Heart left ventricle (tissue), 16 donors: Measurements from ENCODE around the gene LGR6. TPM values are rescaled to one million over a fixed set of nuclear protein-coding genes. Genes with fewer than 3 reads are reported as not detected.

ENCODE experiments used
- ATAC-seq, 4 donors: fragments of 200-7000 bp; cut with Tn5 transposase; one replicate each; pipeline ENCODE4 v1.9.1; 2020 to 2022; ENCODE audit warnings: moderate library complexity in 4 of 4, mild to moderate bottlenecking in 3 of 4, moderate number of reproducible peaks in 1 of 4
- DNase-seq, 5 donors: peaks; one replicate each; pipeline ENCODE4 v3.0.0-alpha.2; 2020
- H3K27ac ChIP-seq, 12 donors: fragments of 200-600 bp; sonication (generic) in 4 of 12; one replicate each; pipeline versions ENCODE4 v1.5.0 to v1.8.0; 2016 to 2022; ENCODE audit warnings: mild to moderate bottlenecking in 2 of 12
- H3K27me3 ChIP-seq, 9 donors: fragments of 200-600 bp; sonication (generic) in 2 of 9; one replicate each; pipeline versions ENCODE4 v1.5.1 to v1.8.0; 2016 to 2022; ENCODE audit warnings: mild to moderate bottlenecking in 3 of 9
- H3K36me3 ChIP-seq, 9 donors: fragments of 200-600 bp; sonication (generic) in 2 of 9; one replicate each; pipeline versions ENCODE4 v1.5.0 to v1.8.0; 2018 to 2022; ENCODE audit warnings: mild to moderate bottlenecking in 2 of 9
- H3K4me1 ChIP-seq, 12 donors: fragments of 200-600 bp; sonication (generic) in 4 of 12; one replicate each; pipeline versions ENCODE4 v1.5.0 to v1.8.0; 2016 to 2022; ENCODE audit warnings: mild to moderate bottlenecking in 3 of 12
- H3K4me3 ChIP-seq, 12 donors: fragments of 200-600 bp; sonication (generic) in 4 of 12; one replicate each; pipeline versions ENCODE4 v1.5.0 to v1.8.0; 2017 to 2022; ENCODE audit warnings: mild to moderate bottlenecking in 9 of 12, moderate library complexity in 4 of 12
- H3K9me3 ChIP-seq, 12 donors: fragments of 200-600 bp; sonication (generic) in 4 of 12; one replicate each; pipeline versions ENCODE4 v1.5.0 to v1.8.0; 2016 to 2022; ENCODE audit warnings: mild to moderate bottlenecking in 1 of 12
- POLR2A ChIP-seq, 2 donors: fragments of 450-650 bp; IDR thresholded peaks; one replicate each; pipeline ENCODE4 v1.6.1; 2017; ENCODE audit warnings: antibody characterized with exemption in 2 of 2, mild to moderate bottlenecking in 2 of 2, moderate library complexity in 2 of 2
- whole genome bisulfite sequencing, 4 donors: extraction: QIAGEN DNeasy Blood & Tissue Kit in 2 of 4; methylation state at CpG; one replicate each; pipeline versions ENCODE4 v1.1.5 to v1.1.7; 2013 to 2018; 5-methylcytosine and 5-hydroxymethylcytosine counted together
- intact Hi-C, 10 donors: fragments of 100-400 bp; cut with DNase I; formaldehyde crosslinking; loops; one replicate each; pipeline versions ENCODE4 v1.11.1 to v1.14.2; 2022
- polyA plus RNA-seq, 2 donors: library from polyadenylated mRNA; stranded (reverse); fragments of 200-250 nt; gene quantifications; one replicate each; pipeline ENCODE4 v1.2.3, GENCODE V29; 2013
- total RNA-seq, 9 donors: library from RNA; depleted of rRNA in 2 of 9; stranded (reverse); fragments of >200 nt in 2 of 9; fragmentation: NEBNext Ultra II Directional in 3 of 9; extraction: Animal tissue kit (Norgen Biotek cat#: 25700) in 3 of 9; gene quantifications; one replicate each; pipeline versions ENCODE4 v1.1.0 to v1.2.4, GENCODE V29; 2016 to 2023
- TF ChIP-seq, protein P1 (sequence below), 12 donors: fragments of 200-600 bp; sonication (generic) in 4 of 12; IDR thresholded peaks; one replicate each; pipeline versions ENCODE4 v1.5.0 to v1.8.0; 2018 to 2022; ENCODE audit warnings: antibody characterized with exemption in 12 of 12, mild to moderate bottlenecking in 5 of 12
- donor health status: ischemic (EF 13 %, LVEDD 7.1; RV severe dilation, severe dysfunction).
- donor health status: healthy with polysubstance abuse.
- donor health status: DM: no; HTN: yes; CAD: no.
- donor health status: DM: no; HTN: no; CAD: no.
- donor health status: ischemic (EF 25% LVEDD 6.9; RV normal size, moderate dysfunction).
- donor health status: ischemic (EF 25% LVEDD 5.7; RV mildly dilated, moderate dysfunction).
- donor health status: healthy.
- donor health status: DM: yes; HTN: yes; CAD: no.
- donor health status: ischemic (EF 35%, LVEDD 5.7; RV mildly dilated, moderate dysfunction).
- donor health status: nonischemic (EF 11% LVEDD 7.7; RV severe dilation, severe dysfunction).
- donor health status: DM: yes; HTN: yes; CAD: no.
- donor health status: PGD.
- donor health status: ischemic (EF 29% LVEDD 5.4; RV normal size, mild dysfunction).
- donor health status: nonischemic (EF 23%, LVEDD 6.1; RV moderate dilation, normal function).

Gene LGR6
- total and polyA plus RNA-seq, 11 donors, result 0.29 to 3.5 (median 1.7) TPM

DNA sequence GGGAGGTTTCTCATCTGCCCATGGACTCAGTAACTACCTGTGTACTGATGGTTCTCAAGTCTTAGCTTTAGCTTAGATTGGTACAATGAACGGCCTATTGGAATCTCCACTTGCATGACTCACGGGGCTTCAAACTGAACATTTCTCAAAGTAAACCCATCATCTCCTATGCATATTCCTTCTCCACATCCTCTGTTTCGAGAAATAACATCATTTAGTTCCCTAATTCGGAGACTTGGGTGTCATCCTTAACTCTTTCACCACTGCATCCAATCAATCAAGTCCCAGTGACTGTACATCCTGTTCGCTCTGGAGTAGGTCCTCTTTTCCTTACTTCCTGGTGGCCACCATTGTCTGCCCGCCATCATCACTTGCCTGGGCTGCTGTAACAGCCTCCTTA, 55.8 kb downstream of the LGR6 start:
- WGBS, 4 donors, result 75 to 79% (median 77%) methylated on average over 6 of the region's 6 CpGs

DNA sequence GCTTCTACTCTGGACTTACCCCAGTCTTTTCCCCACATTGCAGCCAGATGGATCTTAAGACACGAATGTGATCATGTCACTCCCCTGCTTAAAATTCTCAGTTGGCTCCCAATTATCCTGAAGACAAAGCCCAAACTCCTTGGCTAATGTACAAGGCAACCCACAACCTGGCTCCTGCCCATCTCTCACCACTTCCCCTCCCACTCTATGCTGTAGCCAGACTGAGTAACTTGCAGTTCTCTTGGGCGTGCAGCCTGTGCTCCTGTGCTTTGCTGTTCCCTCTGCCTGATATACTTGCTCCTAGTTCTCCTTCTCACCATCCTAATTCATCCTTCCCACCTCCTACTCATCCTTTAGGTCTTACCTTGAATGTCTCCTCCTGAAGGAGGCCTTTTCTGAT, 56.2 kb downstream of the LGR6 start:
- Histone ChIP-seq H3K4me1 (peaks cover 0 to 3% (median 0%) of the 10 kb centered on the region in 12 donors), H3K27me3 (peaks cover 0 to 14% (median 0%) of the 10 kb centered on the region in 9 donors), H3K36me3 (no peaks in the 10 kb centered on the region), H3K9me3 (no peaks in the 10 kb centered on the region), H3K27ac (no peak overlapping the region), H3K4me3 (no peak overlapping the region)
- TF ChIP-seq, protein P1, sequence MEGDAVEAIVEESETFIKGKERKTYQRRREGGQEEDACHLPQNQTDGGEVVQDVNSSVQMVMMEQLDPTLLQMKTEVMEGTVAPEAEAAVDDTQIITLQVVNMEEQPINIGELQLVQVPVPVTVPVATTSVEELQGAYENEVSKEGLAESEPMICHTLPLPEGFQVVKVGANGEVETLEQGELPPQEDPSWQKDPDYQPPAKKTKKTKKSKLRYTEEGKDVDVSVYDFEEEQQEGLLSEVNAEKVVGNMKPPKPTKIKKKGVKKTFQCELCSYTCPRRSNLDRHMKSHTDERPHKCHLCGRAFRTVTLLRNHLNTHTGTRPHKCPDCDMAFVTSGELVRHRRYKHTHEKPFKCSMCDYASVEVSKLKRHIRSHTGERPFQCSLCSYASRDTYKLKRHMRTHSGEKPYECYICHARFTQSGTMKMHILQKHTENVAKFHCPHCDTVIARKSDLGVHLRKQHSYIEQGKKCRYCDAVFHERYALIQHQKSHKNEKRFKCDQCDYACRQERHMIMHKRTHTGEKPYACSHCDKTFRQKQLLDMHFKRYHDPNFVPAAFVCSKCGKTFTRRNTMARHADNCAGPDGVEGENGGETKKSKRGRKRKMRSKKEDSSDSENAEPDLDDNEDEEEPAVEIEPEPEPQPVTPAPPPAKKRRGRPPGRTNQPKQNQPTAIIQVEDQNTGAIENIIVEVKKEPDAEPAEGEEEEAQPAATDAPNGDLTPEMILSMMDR (IDR thresholded peaks at IDR 0.05), result no peak
- no peak for TF ChIP-seq POLR2A (IDR thresholded peaks at IDR 0.05)
- no peak for ATAC-seq
- intact Hi-C loops, result no loop called here
- 69 to 84% (median 73%) methylated on average over 2 of the region's 2 CpGs for WGBS, 4 donors
- DNase-seq, result no peak

More for the DNA sequence above, 55.8 kb downstream of the LGR6 start:
- no peak for DNase-seq
- intact Hi-C loops, result no loop called here
- Histone ChIP-seq H3K4me3 (no peak overlapping the region), H3K9me3 (no peaks in the 10 kb centered on the region), H3K27ac (no peak overlapping the region), H3K27me3 (peaks cover 0 to 12% (median 0%) of the 10 kb centered on the region in 9 donors), H3K36me3 (no peaks in the 10 kb centered on the region), H3K4me1 (peaks cover 0 to 5% (median 0%) of the 10 kb centered on the region in 12 donors)
- ATAC-seq, result no peak
- no peak for TF ChIP-seq POLR2A (IDR thresholded peaks at IDR 0.05)
- TF ChIP-seq, protein P1 (IDR thresholded peaks at IDR 0.05), result no peak

DNA sequence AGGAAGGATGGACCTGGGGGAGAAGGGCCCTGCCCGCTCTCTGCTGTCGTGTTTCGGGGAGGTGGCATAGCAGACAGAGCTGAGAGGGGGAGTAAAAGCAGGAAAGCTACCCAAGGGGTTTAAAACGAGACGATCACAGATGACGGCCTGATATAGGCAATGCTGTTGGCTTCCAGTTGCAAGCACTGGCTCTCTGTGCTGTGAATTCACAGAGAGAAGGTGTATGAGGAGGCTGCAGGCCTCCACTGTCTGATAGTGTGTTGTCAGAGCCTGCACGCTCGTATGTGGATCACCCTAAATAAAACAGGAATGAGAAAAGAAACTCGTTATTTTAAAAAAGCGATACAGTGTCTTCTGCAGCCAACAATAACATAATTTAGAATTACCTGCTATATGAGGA, 57.4 kb downstream of the LGR6 start:
- H3K27ac ChIP-seq, result no peak overlapping the region
- intact Hi-C loops, result no loop called here
- no peaks in the 10 kb centered on the region for H3K4me1 ChIP-seq
- WGBS, 4 donors, result 71 to 78% (median 72%) methylated on average over 10 of the region's 10 CpGs
- H3K27me3 ChIP-seq, result peaks cover 0 to 19% (median 0%) of the 10 kb centered on the region in 9 donors
- DNase-seq, result no peak
- H3K36me3 ChIP-seq, result no peaks in the 10 kb centered on the region
- ATAC-seq, result no peak
- TF ChIP-seq POLR2A (IDR thresholded peaks at IDR 0.05), result no peak
- TF ChIP-seq, protein P1 (IDR thresholded peaks at IDR 0.05), result no peak
- no peak overlapping the region for H3K4me3 ChIP-seq
- no peaks in the 10 kb centered on the region for H3K9me3 ChIP-seq

DNA sequence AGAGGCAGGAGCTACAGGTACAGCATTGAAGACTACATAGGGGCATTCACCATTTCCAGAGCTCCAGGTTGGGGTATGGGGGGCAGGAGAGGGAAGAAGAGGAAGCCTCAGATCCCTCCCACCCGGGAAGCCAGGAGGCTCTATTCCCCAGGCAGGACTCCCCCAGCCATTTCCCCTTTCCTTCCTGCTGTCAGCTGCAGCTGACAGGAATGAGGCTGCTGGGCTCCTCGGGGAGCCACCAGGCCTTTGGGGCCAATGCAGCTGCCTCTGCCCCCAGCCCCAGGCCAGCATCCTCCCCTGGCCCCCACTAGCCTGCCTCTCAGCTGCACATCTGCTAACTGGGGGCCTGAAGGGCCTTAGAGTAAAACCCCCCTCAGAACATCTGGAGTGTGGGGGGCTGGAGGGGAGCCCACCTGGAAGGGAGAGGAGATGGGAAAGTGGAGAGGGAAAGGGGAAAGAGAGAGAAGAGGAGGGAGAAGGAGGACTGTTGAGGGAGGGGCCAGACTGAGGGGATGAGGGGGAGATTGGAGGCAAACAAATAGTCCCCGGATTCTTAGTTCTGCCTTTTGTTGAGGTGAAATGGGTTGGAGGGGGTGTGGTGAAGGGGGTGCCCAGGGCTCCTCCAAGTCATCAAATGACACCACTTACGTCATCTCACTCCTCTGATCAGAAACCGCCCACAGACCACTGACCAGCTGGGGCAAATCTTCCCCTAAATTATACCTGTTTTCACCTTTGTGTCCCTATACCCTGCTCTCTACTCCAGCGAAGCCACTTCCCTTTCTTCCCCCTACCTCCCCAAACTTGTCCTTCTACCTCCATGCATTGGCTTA, 58.0 kb downstream of the LGR6 start:
- ATAC-seq, result no peak
- Histone ChIP-seq H3K36me3 (no peaks in the 10 kb centered on the region), H3K4me1 (no peaks in the 10 kb centered on the region), H3K27ac (no peak overlapping the region), H3K9me3 (no peaks in the 10 kb centered on the region), H3K27me3 (peaks cover 0 to 19% (median 0%) of the 10 kb centered on the region in 9 donors), H3K4me3 (no peak overlapping the region)
- 63 to 75% (median 66%) methylated on average over 6 of the region's 6 CpGs for WGBS, 4 donors
- no peak for DNase-seq
- TF ChIP-seq, protein P1 (IDR thresholded peaks at IDR 0.05), result no peak
- no peak for TF ChIP-seq POLR2A (IDR thresholded peaks at IDR 0.05)
- intact Hi-C loops, result no loop called here
